BE2C (cell line): Measurements from ENCODE around the gene TRIM15.

Source experiments
- DNase-seq: peaks from one replicate; pipeline ENCODE4 v3.0.0-alpha.2; 2020
- H3K27me3 ChIP-seq: fragments of 250-450 bp; sonication (Bioruptor Pico); 2 replicates; pipeline ENCODE4 v1.5.1; 2020; ENCODE audit warnings: mild to moderate bottlenecking
- H3K36me3 ChIP-seq: fragments of 250-450 bp; sonication (Bioruptor Pico); 2 replicates; pipeline ENCODE4 v1.5.1; 2020; ENCODE audit warnings: mild to moderate bottlenecking
- H3K4me1 ChIP-seq: fragments of 250-450 bp; sonication (Bioruptor Pico); 2 replicates; pipeline ENCODE4 v1.5.1; 2020
- H3K4me3 ChIP-seq: 2 replicates; pipeline ENCODE4 v1.5.1; 2011; ENCODE audit warnings: low read depth, low read length
- H3K9me3 ChIP-seq: fragments of 250-450 bp; sonication (Bioruptor Pico); 2 replicates; pipeline ENCODE4 v1.5.1; 2020
- CTCF ChIP-seq: IDR thresholded peaks from 2 replicates; pipeline ENCODE4 v1.5.1; 2012; ENCODE audit warnings: mild to moderate bottlenecking, low read depth, low read length

The TRIM15 gene

GRCh38 chr6:30127238-30128093 lies 35.9 kb upstream of the TRIM15 start:
- no peak for TF ChIP-seq CTCF
- no peak overlapping the region for H3K4me3 ChIP-seq

GRCh38 chr6:30129265-30130178 lies 33.8 kb upstream of the TRIM15 start:
- Histone ChIP-seq H3K27me3 (peaks cover 68% of the 10 kb centered on the region), H3K4me3 (no peak overlapping the region), H3K36me3 (no peaks in the 10 kb centered on the region), H3K4me1 (no peaks in the 10 kb centered on the region), H3K9me3 (no peaks in the 10 kb centered on the region)
- TF ChIP-seq CTCF = no peak
- no peak for DNase-seq

More at GRCh38 chr6:30127238-30128093, 35.9 kb upstream of the TRIM15 start:
- Histone ChIP-seq H3K36me3 (no peaks in the 10 kb centered on the region), H3K27me3 (peaks cover 60% of the 10 kb centered on the region), H3K4me1 (no peaks in the 10 kb centered on the region), H3K9me3 (no peaks in the 10 kb centered on the region)
- DNase-seq = no peak

GRCh38 chr6:30130179-30130679 lies 33.1 kb upstream of the TRIM15 start:
- Histone ChIP-seq H3K27me3 (peaks cover 71% of the 10 kb centered on the region), H3K4me3 (no peak overlapping the region), H3K9me3 (no peaks in the 10 kb centered on the region), H3K36me3 (no peaks in the 10 kb centered on the region), H3K4me1 (no peaks in the 10 kb centered on the region)
- no peak for DNase-seq
- TF ChIP-seq CTCF = no peak

GRCh38 chr6:30130887-30131862 lies 32.2 kb upstream of the TRIM15 start:
- peak; percentile 100 for TF ChIP-seq CTCF
- no peaks in the 10 kb centered on the region for H3K36me3 ChIP-seq
- DNase-seq = peak; percentile 61
- H3K4me1 ChIP-seq = no peaks in the 10 kb centered on the region
- no peaks in the 10 kb centered on the region for H3K9me3 ChIP-seq
- peaks cover 70% of the 10 kb centered on the region for H3K27me3 ChIP-seq
- no peak overlapping the region for H3K4me3 ChIP-seq

- DNase-seq = no peak
- Histone ChIP-seq H3K27me3 (peaks cover 65% of the 10 kb centered on the region), H3K9me3 (no peaks in the 10 kb centered on the region), H3K4me1 (no peaks in the 10 kb centered on the region), H3K36me3 (no peaks in the 10 kb centered on the region), H3K4me3 (no peak overlapping the region)
- TF ChIP-seq CTCF = no peak
Observed at GRCh38 chr6:30131947-30132497, 31.3 kb upstream of the TRIM15 start.
